Lower lobe of right lung (tissue), 2 donors: ENCODE measurements around the gene HOXD8. TPM values are rescaled to one million over a fixed set of nuclear protein-coding genes. Genes with fewer than 3 reads are reported as not detected.

Source experiments
- ATAC-seq, 2 donors: fragments of 200-7000 bp; cut with Tn5 transposase; one replicate each; pipeline ENCODE4 v1.9.1; 2020 to 2022; ENCODE audit warnings: mild to moderate bottlenecking in 2 of 2, moderate library complexity in 2 of 2
- DNase-seq: peaks from one replicate; pipeline ENCODE4 v3.0.0-alpha.2; 2020
- H3K27ac ChIP-seq: fragments of 200-600 bp; one replicate; pipeline ENCODE4 v1.8.0; 2022
- H3K27me3 ChIP-seq: fragments of 200-600 bp; one replicate; pipeline ENCODE4 v1.8.0; 2022; ENCODE audit warnings: low read depth
- H3K36me3 ChIP-seq: fragments of 200-600 bp; one replicate; pipeline ENCODE4 v1.8.0; 2022; ENCODE audit warnings: mild to moderate bottlenecking
- H3K4me1 ChIP-seq: fragments of 200-600 bp; one replicate; pipeline ENCODE4 v1.8.0; 2022
- H3K4me3 ChIP-seq: fragments of 200-600 bp; one replicate; pipeline ENCODE4 v1.8.0; 2022; ENCODE audit warnings: mild to moderate bottlenecking
- H3K9me3 ChIP-seq: fragments of 200-600 bp; one replicate; pipeline ENCODE4 v1.8.0; 2022
- CTCF ChIP-seq: fragments of 200-600 bp; IDR thresholded peaks from one replicate; pipeline ENCODE4 v1.8.0; 2022; ENCODE audit warnings: antibody characterized with exemption, mild to moderate bottlenecking
- intact Hi-C: fragments of 100-400 bp; cut with DNase I; formaldehyde crosslinking; loops from one replicate; pipeline ENCODE4 v1.11.0; 2022
- total RNA-seq: library from RNA; stranded (reverse); fragmentation: NEBNext Ultra II Directional; extraction: Animal tissue kit (Norgen Biotek cat#: 25700); gene quantifications from one replicate; pipeline ENCODE4 v1.2.1, GENCODE V29; 2021
- donor health status: DM: no; HTN: yes; CAD: no; lungs with severe emphysema.

HOXD8 gene
- total RNA-seq, 1 donor from 2014 or later, result 2.3 TPM

GRCh38 chr2:176085120-176085788 lies 44.3 kb upstream of the HOXD8 start:
- intact Hi-C loops, result no loop called here
- H3K36me3 ChIP-seq, result no peaks in the 10 kb centered on the region
- H3K4me3 ChIP-seq, result no peak overlapping the region
- ATAC-seq, result no peak
- no peak for TF ChIP-seq CTCF
- H3K27ac ChIP-seq, result no peak overlapping the region
- H3K4me1 ChIP-seq, result peaks cover 21% of the 10 kb centered on the region
- peaks cover 100% of the 10 kb centered on the region for H3K27me3 ChIP-seq
- H3K9me3 ChIP-seq, result no peaks in the 10 kb centered on the region
- DNase-seq, result no peak

- Histone ChIP-seq H3K9me3 (no peaks in the 10 kb centered on the region), H3K4me1 (peaks cover 21% of the 10 kb centered on the region), H3K27ac (no peak overlapping the region), H3K27me3 (peaks cover 100% of the 10 kb centered on the region), H3K36me3 (no peaks in the 10 kb centered on the region), H3K4me3 (no peak overlapping the region)
- ATAC-seq, result peak; percentile 11 to 17
- no peak for DNase-seq
- peak; percentile 26 for TF ChIP-seq CTCF
- intact Hi-C loops, result no loop called here
Measured at GRCh38 chr2:176085861-176086771, 43.4 kb upstream of the HOXD8 start.

- no peak for TF ChIP-seq CTCF
- Histone ChIP-seq H3K27ac (no peak overlapping the region), H3K4me3 (peak overlapping the region; percentile 30), H3K4me1 (peaks cover 21% of the 10 kb centered on the region), H3K27me3 (peaks cover 100% of the 10 kb centered on the region), H3K36me3 (no peaks in the 10 kb centered on the region), H3K9me3 (no peaks in the 10 kb centered on the region)
- intact Hi-C loops, result no loop called here
- DNase-seq (no peak), ATAC-seq (no peak)
Measured at GRCh38 chr2:176087330-176088047, 42.0 kb upstream of the HOXD8 start.

DNA sequence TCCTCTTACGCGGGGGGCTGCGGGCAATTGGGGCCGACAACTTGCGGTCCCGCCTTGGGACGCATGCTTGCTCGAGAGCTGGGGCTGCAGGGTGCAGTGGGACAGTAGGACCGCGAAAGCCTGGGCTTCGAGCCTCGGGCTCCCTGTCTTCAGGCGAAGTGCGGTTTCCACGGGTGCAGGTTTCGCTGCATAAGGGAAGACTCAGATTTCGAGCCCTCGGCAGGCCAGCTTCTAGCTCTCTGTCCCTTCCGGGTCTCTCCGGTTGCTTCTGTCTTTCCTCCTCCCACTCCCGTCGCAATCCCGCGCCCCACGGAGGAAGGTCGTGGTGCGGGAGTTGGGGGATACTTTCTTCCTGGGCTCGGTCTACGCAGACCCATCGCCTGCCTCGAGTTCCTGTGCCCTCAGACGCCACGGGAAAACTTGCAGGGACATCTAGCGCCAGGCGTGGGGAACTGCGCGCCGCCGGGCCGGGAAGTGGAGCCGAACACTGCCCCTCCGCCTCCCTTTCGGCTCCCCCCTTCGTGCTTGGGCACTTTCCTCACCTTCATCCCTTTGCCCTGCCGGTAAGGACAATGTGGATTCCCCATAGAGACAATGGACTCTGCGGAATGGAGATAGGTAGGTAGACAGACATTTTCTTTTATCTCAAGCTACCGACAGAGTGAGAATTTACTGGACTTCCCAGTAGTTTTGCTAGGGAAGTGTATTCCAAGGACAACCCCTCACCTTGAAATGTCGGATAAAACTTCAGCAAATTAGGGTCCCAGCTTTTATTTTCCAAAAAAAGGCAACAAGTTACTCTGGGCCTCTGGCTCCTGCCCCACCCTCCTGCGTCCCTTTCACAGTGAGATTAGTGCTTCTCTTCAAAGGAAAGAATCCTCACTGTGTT lies 41.2 kb upstream of the HOXD8 start:
- peak; percentile 56 to 82 for ATAC-seq
- DNase-seq, result peak; percentile 64
- no peaks in the 10 kb centered on the region for H3K9me3 ChIP-seq
- no peaks in the 10 kb centered on the region for H3K36me3 ChIP-seq
- peaks cover 100% of the 10 kb centered on the region for H3K27me3 ChIP-seq
- peak; percentile 73 for TF ChIP-seq CTCF
- H3K4me1 ChIP-seq, result peaks cover 19% of the 10 kb centered on the region
- intact Hi-C loops, result no loop called here
- H3K4me3 ChIP-seq, result peak overlapping the region; percentile 30
- no peak overlapping the region for H3K27ac ChIP-seq
